IMR-90 (cell line): ENCODE results near the gene FITM1. TPM values are rescaled to one million over a fixed set of nuclear protein-coding genes. Genes with fewer than 3 reads are reported as not detected.

Experiments used
- ATAC-seq: fragments of 200-7000 bp; cut with Tn5 transposase; 2 replicates; pipeline ENCODE4 v1.9.1; 2020; ENCODE audit warnings: low read depth, mild to moderate bottlenecking, moderate library complexity
- BruUV-seq: library from RNA; stranded (reverse); fragments of 400-500 nt; replicated peaks from 2 replicates; lab custom pipeline; 2021; lab: Mats Ljungman, UMichigan
- CTCF ChIA-PET: fragments of 300-600 bp; formaldehyde crosslinking; extraction: SDS; loops from one replicate; lab custom pipeline; 2021; ENCODE audit warnings: antibody characterized with exemption; lab: Yijun Ruan, JAX
- POLR2A ChIA-PET: fragments of 300-600 bp; sonication (Branson Sonifier 250); formaldehyde crosslinking; loops from one replicate; lab custom pipeline; 2022; ENCODE audit warnings: antibody characterized with exemption; ENCODE audit not compliant: unreplicated experiment; lab: Charles Lee
- DNase-seq: peaks from one replicate; pipeline ENCODE4 v3.0.0; 2013
- H2AFZ ChIP-seq: replicated peaks from 2 replicates; pipeline ENCODE3; 2013; ENCODE audit warnings: low read length, mild to moderate bottlenecking; ENCODE audit not compliant: poor library complexity
- H2AK5ac ChIP-seq: 2 replicates; pipeline ENCODE4 v1.6.1; 2013; ENCODE audit warnings: low read depth, low read length, inconsistent platforms
- H2AK9ac ChIP-seq: replicated peaks from 2 replicates; pipeline ENCODE3; 2013; ENCODE audit warnings: mild to moderate bottlenecking, low read depth, low read length, moderate library complexity; ENCODE audit not compliant: poor library complexity
- H2BK120ac ChIP-seq: 2 replicates; pipeline ENCODE4 v1.6.1; 2013; ENCODE audit warnings: low read depth, low read length, inconsistent platforms
- H2BK15ac ChIP-seq: 3 replicates; pipeline ENCODE4 v1.6.1; 2013; ENCODE audit warnings: low read depth, low read length, inconsistent platforms
- H2BK20ac ChIP-seq: 2 replicates; pipeline ENCODE4 v1.6.1; 2013; ENCODE audit warnings: low read depth, mild to moderate bottlenecking, inconsistent platforms, low read length, moderate library complexity
- H2BK5ac ChIP-seq: 2 replicates; pipeline ENCODE4 v1.6.1; 2013; ENCODE audit warnings: mild to moderate bottlenecking, low read depth, low read length, inconsistent platforms; ENCODE audit not compliant: poor library complexity, severe bottlenecking
- H3K14ac ChIP-seq: replicated peaks from 2 replicates; pipeline ENCODE4 v1.6.1; 2013; ENCODE audit warnings: low read depth, low read length, inconsistent platforms
- H3K18ac ChIP-seq: 2 replicates; pipeline ENCODE4 v1.6.1; 2013; ENCODE audit warnings: low read depth, low read length, control low read depth
- H3K23ac ChIP-seq: 2 replicates; pipeline ENCODE4 v1.6.1; 2013; ENCODE audit warnings: low read depth, low read length, inconsistent platforms
- H3K27ac ChIP-seq: 2 replicates; pipeline ENCODE4 v1.5.1; 2013; ENCODE audit warnings: mild to moderate bottlenecking, control low read depth, low read length; ENCODE audit not compliant: insufficient read depth
- H3K27me3 ChIP-seq: 2 replicates; pipeline ENCODE4 v1.6.1; 2013; ENCODE audit warnings: low read length; ENCODE audit not compliant: control insufficient read depth, insufficient read depth
- H3K36me3 ChIP-seq: 2 replicates; pipeline ENCODE4 v1.6.1; 2013; ENCODE audit warnings: low read length, mixed read lengths; ENCODE audit not compliant: control insufficient read depth, insufficient read depth
- H3K4ac ChIP-seq: 2 replicates; pipeline ENCODE4 v1.6.1; 2013; ENCODE audit warnings: low read depth, low read length, inconsistent platforms
- H3K4me1 ChIP-seq: 2 replicates; pipeline ENCODE4 v1.6.1; 2013; ENCODE audit warnings: low read length, mixed read lengths; ENCODE audit not compliant: control insufficient read depth, insufficient read depth
- H3K4me2 ChIP-seq: 2 replicates; pipeline ENCODE4 v1.6.1; 2013; ENCODE audit warnings: low read depth, mild to moderate bottlenecking, control low read depth, low read length, moderate library complexity
- H3K4me3 ChIP-seq: 2 replicates; pipeline ENCODE4 v1.5.1; 2013; ENCODE audit warnings: low read depth, mild to moderate bottlenecking, control low read depth, low read length, moderate library complexity; ENCODE audit not compliant: insufficient read depth
- H3K56ac ChIP-seq: 2 replicates; pipeline ENCODE4 v1.6.1; 2013; ENCODE audit warnings: low read length, inconsistent platforms; ENCODE audit not compliant: insufficient read depth; ENCODE audit errors: extremely low read depth
- H3K79me1 ChIP-seq, 2 experiments: 2 replicates each; pipeline ENCODE4 v1.6.1; 2013; ENCODE audit warnings: low read length in 2 of 2, inconsistent platforms in 1 of 2, low read depth in 1 of 2
- H3K9ac ChIP-seq: 2 replicates; pipeline ENCODE4 v1.6.1; 2013; ENCODE audit warnings: low read depth, low read length, control low read depth
- H3K9me1 ChIP-seq: 2 replicates; pipeline ENCODE4 v1.6.1; 2013; ENCODE audit warnings: low read length, inconsistent platforms; ENCODE audit not compliant: insufficient read depth
- H3K9me3 ChIP-seq: 2 replicates; pipeline ENCODE4 v1.6.1; 2013; ENCODE audit warnings: low read length; ENCODE audit not compliant: control insufficient read depth, insufficient read depth
- H4K20me1 ChIP-seq: 2 replicates; pipeline ENCODE4 v1.6.1; 2013; ENCODE audit warnings: low read length, inconsistent platforms; ENCODE audit not compliant: insufficient read depth
- H4K5ac ChIP-seq: 2 replicates; pipeline ENCODE4 v1.6.1; 2013; ENCODE audit warnings: mild to moderate bottlenecking, low read depth, low read length, control low read depth
- H4K8ac ChIP-seq, 2 experiments: 2 replicates each; pipeline ENCODE4 v1.6.1; 2013; ENCODE audit warnings: low read depth in 2 of 2, low read length in 2 of 2, control low read depth in 1 of 2, inconsistent platforms in 1 of 2
- H4K91ac ChIP-seq: 2 replicates; pipeline ENCODE4 v1.6.1; 2013; ENCODE audit warnings: low read depth, low read length, inconsistent platforms; ENCODE audit not compliant: insufficient read depth
- BHLHE40 ChIP-seq: fragments of 150-350 bp; IDR thresholded peaks from 2 replicates; pipeline ENCODE4 v1.6.1; 2016; ENCODE audit warnings: mild to moderate bottlenecking, low read depth, low read length
- CEBPB ChIP-seq: IDR thresholded peaks from 2 replicates; pipeline ENCODE4 v1.6.1; 2012; ENCODE audit warnings: low read depth, low read length, improper control_type of control experiment
- CHD1 ChIP-seq: IDR thresholded peaks from 2 replicates; pipeline ENCODE4 v1.6.1; 2012; ENCODE audit warnings: low read depth, low read length, improper control_type of control experiment
- FOS ChIP-seq: fragments of 150-350 bp; IDR thresholded peaks from 2 replicates; pipeline ENCODE4 v1.6.1; 2016; ENCODE audit warnings: low read depth, low read length
- MAFK ChIP-seq: IDR thresholded peaks from 2 replicates; pipeline ENCODE4 v1.6.1; 2012; ENCODE audit warnings: low read depth, low read length, improper control_type of control experiment
- MAZ ChIP-seq: IDR thresholded peaks from 2 replicates; pipeline ENCODE4 v1.6.1; 2012; ENCODE audit warnings: low read depth, mild to moderate bottlenecking, low read length, improper control_type of control experiment, moderate library complexity, borderline replicate concordance
- MXI1 ChIP-seq: IDR thresholded peaks from 2 replicates; pipeline ENCODE4 v1.6.1; 2012; ENCODE audit warnings: low read depth, mild to moderate bottlenecking, low read length, moderate library complexity, borderline replicate concordance
- NFE2L2 ChIP-seq: fragments of 150-350 bp; IDR thresholded peaks from 2 replicates; pipeline ENCODE4 v1.6.1; 2016; ENCODE audit warnings: low read depth, mild to moderate bottlenecking, low read length
- POLR2A ChIP-seq: IDR thresholded peaks from 2 replicates; pipeline ENCODE4 v1.6.1; 2012; ENCODE audit warnings: mild to moderate bottlenecking, low read depth, low read length
- RAD21 ChIP-seq: IDR thresholded peaks from 2 replicates; pipeline ENCODE4 v1.6.1; 2012; ENCODE audit warnings: low read length, improper control_type of control experiment
- RCOR1 ChIP-seq: IDR thresholded peaks from 2 replicates; pipeline ENCODE4 v1.6.1; 2012; ENCODE audit warnings: mild to moderate bottlenecking, low read length, improper control_type of control experiment; ENCODE audit not compliant: insufficient replicate concordance
- RFX5 ChIP-seq: IDR thresholded peaks from 2 replicates; pipeline ENCODE4 v1.8.0; 2012; ENCODE audit warnings: low read depth, mild to moderate bottlenecking, low read length, moderate library complexity
- SMC3 ChIP-seq: fragments of 150-350 bp; IDR thresholded peaks from 2 replicates; pipeline ENCODE4 v1.6.1; 2016; ENCODE audit warnings: low read depth, mild to moderate bottlenecking, antibody characterized with exemption, low read length, moderate library complexity
- USF2 ChIP-seq: fragments of 150-350 bp; IDR thresholded peaks from 2 replicates; pipeline ENCODE4 v1.6.1; 2017; ENCODE audit warnings: mild to moderate bottlenecking, antibody characterized with exemption, low read length, low read depth
- WGBS, 2 experiments: methylation state at CpG; one replicate each; pipeline versions ENCODE4 v1.1.5 to v1.1.7; 2013; ENCODE audit warnings: missing lambda C conversion rate in 2 of 2; ENCODE audit not compliant: insufficient read length in 1 of 2; ENCODE audit errors: extremely low coverage in 2 of 2; 5-methylcytosine and 5-hydroxymethylcytosine counted together
- dilution Hi-C: fragments of 300-500 bp; cut with HindIII; formaldehyde crosslinking; loops from one replicate; pipeline ENCODE4 v1.14.3; 2018; ENCODE audit warnings: low sequenced_read_pairs; ENCODE audit not compliant: unreplicated experiment
- in situ Hi-C: fragments of 300-500 bp; cut with MboI; formaldehyde crosslinking; loops from 3 replicates; pipeline ENCODE4 v1.14.3; 2019; ENCODE audit warnings: low sequenced_read_pairs, inconsistent platforms, mixed read lengths
- intact Hi-C: fragments of 100-400 bp; cut with micrococcal nuclease; formaldehyde crosslinking; loops from 2 replicates; pipeline ENCODE4 v1.10.0; 2022
- polyA plus RNA-seq, 3 experiments: library from polyadenylated mRNA; depleted of rRNA; stranded (reverse); fragments of >200 nt; gene quantifications; 2 replicates each; pipeline ENCODE4 v1.2.3, GENCODE V29; 2012; ENCODE audit warnings: low replicate concordance in 1 of 3
- total RNA-seq: library from RNA; depleted of rRNA; stranded (reverse); fragments of >200 nt; gene quantifications from 2 replicates; pipeline ENCODE4 v1.2.3, GENCODE V29; 2012
- TF ChIP-seq, protein P1 (sequence below): fragments of 150-350 bp; IDR thresholded peaks from 2 replicates; pipeline ENCODE4 v1.6.1; 2016; ENCODE audit warnings: low read depth, mild to moderate bottlenecking, low read length, moderate library complexity, borderline replicate concordance
- TF ChIP-seq, protein P2 (sequence below): conservative IDR thresholded peaks from 2 replicates; pipeline ENCODE4 v1.5.1; 2012; ENCODE audit warnings: mild to moderate bottlenecking, low read depth, low read length, improper control_type of control experiment

Gene FITM1
- total and polyA plus RNA-seq, 2 of the 4 experiments (the other 2 are of a cell fraction) = not detected

- BruUV-seq = no TSS peak
- H2BK20ac ChIP-seq = no peak overlapping the region
- H3K4me1 ChIP-seq = no peaks in the 10 kb centered on the region
- no peak overlapping the region for H3K14ac ChIP-seq
- H2BK120ac ChIP-seq = no peak overlapping the region
- no peaks in the 10 kb centered on the region; the same call in 1 of the 2 replicates for H3K9me3 ChIP-seq
- peak overlapping the region; percentile 77 for H2AFZ ChIP-seq
- no peak for TF ChIP-seq USF2
- TF ChIP-seq RAD21 = no peak
- TF ChIP-seq, protein P1, sequence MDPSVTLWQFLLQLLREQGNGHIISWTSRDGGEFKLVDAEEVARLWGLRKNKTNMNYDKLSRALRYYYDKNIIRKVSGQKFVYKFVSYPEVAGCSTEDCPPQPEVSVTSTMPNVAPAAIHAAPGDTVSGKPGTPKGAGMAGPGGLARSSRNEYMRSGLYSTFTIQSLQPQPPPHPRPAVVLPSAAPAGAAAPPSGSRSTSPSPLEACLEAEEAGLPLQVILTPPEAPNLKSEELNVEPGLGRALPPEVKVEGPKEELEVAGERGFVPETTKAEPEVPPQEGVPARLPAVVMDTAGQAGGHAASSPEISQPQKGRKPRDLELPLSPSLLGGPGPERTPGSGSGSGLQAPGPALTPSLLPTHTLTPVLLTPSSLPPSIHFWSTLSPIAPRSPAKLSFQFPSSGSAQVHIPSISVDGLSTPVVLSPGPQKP = no peak
- TF ChIP-seq CEBPB = no peak
- no peak for TF ChIP-seq MAFK
- TF ChIP-seq MAZ = no peak
- TF ChIP-seq FOS = no peak
- TF ChIP-seq POLR2A = no peak
- TF ChIP-seq RFX5 = no peak
- no peak for TF ChIP-seq BHLHE40
- no peak for TF ChIP-seq MXI1
- no peak for TF ChIP-seq NFE2L2
- TF ChIP-seq, protein P2, sequence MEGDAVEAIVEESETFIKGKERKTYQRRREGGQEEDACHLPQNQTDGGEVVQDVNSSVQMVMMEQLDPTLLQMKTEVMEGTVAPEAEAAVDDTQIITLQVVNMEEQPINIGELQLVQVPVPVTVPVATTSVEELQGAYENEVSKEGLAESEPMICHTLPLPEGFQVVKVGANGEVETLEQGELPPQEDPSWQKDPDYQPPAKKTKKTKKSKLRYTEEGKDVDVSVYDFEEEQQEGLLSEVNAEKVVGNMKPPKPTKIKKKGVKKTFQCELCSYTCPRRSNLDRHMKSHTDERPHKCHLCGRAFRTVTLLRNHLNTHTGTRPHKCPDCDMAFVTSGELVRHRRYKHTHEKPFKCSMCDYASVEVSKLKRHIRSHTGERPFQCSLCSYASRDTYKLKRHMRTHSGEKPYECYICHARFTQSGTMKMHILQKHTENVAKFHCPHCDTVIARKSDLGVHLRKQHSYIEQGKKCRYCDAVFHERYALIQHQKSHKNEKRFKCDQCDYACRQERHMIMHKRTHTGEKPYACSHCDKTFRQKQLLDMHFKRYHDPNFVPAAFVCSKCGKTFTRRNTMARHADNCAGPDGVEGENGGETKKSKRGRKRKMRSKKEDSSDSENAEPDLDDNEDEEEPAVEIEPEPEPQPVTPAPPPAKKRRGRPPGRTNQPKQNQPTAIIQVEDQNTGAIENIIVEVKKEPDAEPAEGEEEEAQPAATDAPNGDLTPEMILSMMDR = no peak
- TF ChIP-seq CHD1 = no peak
- no peak for TF ChIP-seq SMC3
- TF ChIP-seq RCOR1 = no peak
- no peak overlapping the region for H2AK5ac ChIP-seq
- intact Hi-C loops = loop anchor here (1.0 kb wide), 2 partner anchors 50 to 94 kb away; no protein-coding TSS in a partner anchor
- ChIA-PET CTCF (interaction anchor here (0.5 to 3.9 kb wide), 23 partner anchors 10 to 257 kb away, joined by 3 to 41 read pairs (median 4); partner anchors contain the start of genes CARMIL3, EMC9, IRF9 and PCK2), POLR2A (interaction anchor here (0.7 kb wide), 1 partner anchor 28 kb away, joined by 3 read pairs; no protein-coding TSS in a partner anchor)
- no peaks in the 10 kb centered on the region for H3K9me1 ChIP-seq
- no peak overlapping the region for H3K27ac ChIP-seq
- DNase-seq = no peak
- H4K8ac ChIP-seq = peak overlapping the region in 1 of 2 experiments; percentile 65; a peak in 1 of 4 replicates
- H3K36me3 ChIP-seq = peaks cover 6% of the 10 kb centered on the region
- no peak overlapping the region for H3K4ac ChIP-seq
- H4K20me1 ChIP-seq = no peaks in the 10 kb centered on the region
- H3K79me1 ChIP-seq = no peaks in the 10 kb centered on the region
- no peak overlapping the region for H3K9ac ChIP-seq
- no peak overlapping the region for H4K91ac ChIP-seq
- no peak overlapping the region for H2BK15ac ChIP-seq
- no peak overlapping the region for H3K18ac ChIP-seq
- in situ Hi-C loops = no loop called here
- 100% methylated on average over 1 of the region's 5 CpGs; no CpG with 5 or more reads in 1 of the 2 experiments for WGBS, 2 experiments
- no peak overlapping the region for H3K56ac ChIP-seq
- no peak overlapping the region for H3K4me3 ChIP-seq
- no peak overlapping the region for H3K4me2 ChIP-seq
- no peak overlapping the region for H2AK9ac ChIP-seq
- no peak; the same call in 1 of the 2 replicates for ATAC-seq
- dilution Hi-C loops = no loop called here
- no peaks in the 10 kb centered on the region for H3K27me3 ChIP-seq
- H4K5ac ChIP-seq = no peak overlapping the region
- H2BK5ac ChIP-seq = no peak overlapping the region
- no peak overlapping the region for H3K23ac ChIP-seq
Observed at GRCh38 chr14:24108336-24108874, 22.1 kb upstream of the FITM1 start.
